ENCODE data around the gene CLCN7. TPM values are rescaled to one million over a fixed set of nuclear protein-coding genes. Genes with fewer than 3 reads are reported as not detected.

The CLCN7 gene
- total and polyA plus RNA-seq, 2 experiments from 2014 or later = 17.4 to 53.8 TPM

- H3K9me3 Mint-ChIP-seq = no peaks in the 10 kb centered on the region
- H3K27ac Mint-ChIP-seq = no peak overlapping the region
- no peak overlapping the region for H3K4me2 ChIP-seq
- no peak overlapping the region for H2AFZ ChIP-seq
- no peak overlapping the region for H3K27ac ChIP-seq (ENCODE audit: low read depth)
- ATAC-seq = no peak
- H3K27me3 ChIP-seq (ENCODE audit: insufficient read depth) = no peaks in the 10 kb centered on the region
- H3K27me3 Mint-ChIP-seq (ENCODE audit: insufficient read depth, low read depth, poor library complexity) = no peaks in the 10 kb centered on the region
- H3K9me2 ChIP-seq (ENCODE audit: insufficient read depth) = no peaks in the 10 kb centered on the region
- peaks cover 42% of the 10 kb centered on the region for H3K79me2 ChIP-seq (replicated peaks; ENCODE audit: insufficient read depth)
- no peaks in the 10 kb centered on the region for H3K4me1 ChIP-seq (ENCODE audit: insufficient read depth)
- DNase-seq (ENCODE audit: low spot score) = no peak
- H3K36me3 ChIP-seq (ENCODE audit: insufficient read depth) = no peaks in the 10 kb centered on the region
- H4K20me1 ChIP-seq (replicated peaks; ENCODE audit: insufficient read depth) = peaks cover 22% of the 10 kb centered on the region
- TF ChIP-seq EZH2 (IDR thresholded peaks at IDR 0.05; ENCODE audit: low read depth, unreplicated experiment) (no peak), POLR2AphosphoS5 (IDR thresholded peaks at IDR 0.05; ENCODE audit: low read depth) (no peak), ETS1 (IDR thresholded peaks at IDR 0.05) (no peak), NANOG (IDR thresholded peaks at IDR 0.05; ENCODE audit: borderline replicate concordance) (no peak), JUNB (IDR thresholded peaks at IDR 0.05; ENCODE audit: unreplicated experiment) (no peak), CREB1 (CRISPR knock-in tag; IDR thresholded peaks at IDR 0.05; ENCODE audit: low read depth) (no peak), ZNF114 (CRISPR knock-in tag; IDR thresholded peaks at IDR 0.05) (no peak), ZNF331 (CRISPR knock-in tag; IDR thresholded peaks at IDR 0.05; ENCODE audit: low read depth) (no peak)
- TF ChIP-seq, protein P1, sequence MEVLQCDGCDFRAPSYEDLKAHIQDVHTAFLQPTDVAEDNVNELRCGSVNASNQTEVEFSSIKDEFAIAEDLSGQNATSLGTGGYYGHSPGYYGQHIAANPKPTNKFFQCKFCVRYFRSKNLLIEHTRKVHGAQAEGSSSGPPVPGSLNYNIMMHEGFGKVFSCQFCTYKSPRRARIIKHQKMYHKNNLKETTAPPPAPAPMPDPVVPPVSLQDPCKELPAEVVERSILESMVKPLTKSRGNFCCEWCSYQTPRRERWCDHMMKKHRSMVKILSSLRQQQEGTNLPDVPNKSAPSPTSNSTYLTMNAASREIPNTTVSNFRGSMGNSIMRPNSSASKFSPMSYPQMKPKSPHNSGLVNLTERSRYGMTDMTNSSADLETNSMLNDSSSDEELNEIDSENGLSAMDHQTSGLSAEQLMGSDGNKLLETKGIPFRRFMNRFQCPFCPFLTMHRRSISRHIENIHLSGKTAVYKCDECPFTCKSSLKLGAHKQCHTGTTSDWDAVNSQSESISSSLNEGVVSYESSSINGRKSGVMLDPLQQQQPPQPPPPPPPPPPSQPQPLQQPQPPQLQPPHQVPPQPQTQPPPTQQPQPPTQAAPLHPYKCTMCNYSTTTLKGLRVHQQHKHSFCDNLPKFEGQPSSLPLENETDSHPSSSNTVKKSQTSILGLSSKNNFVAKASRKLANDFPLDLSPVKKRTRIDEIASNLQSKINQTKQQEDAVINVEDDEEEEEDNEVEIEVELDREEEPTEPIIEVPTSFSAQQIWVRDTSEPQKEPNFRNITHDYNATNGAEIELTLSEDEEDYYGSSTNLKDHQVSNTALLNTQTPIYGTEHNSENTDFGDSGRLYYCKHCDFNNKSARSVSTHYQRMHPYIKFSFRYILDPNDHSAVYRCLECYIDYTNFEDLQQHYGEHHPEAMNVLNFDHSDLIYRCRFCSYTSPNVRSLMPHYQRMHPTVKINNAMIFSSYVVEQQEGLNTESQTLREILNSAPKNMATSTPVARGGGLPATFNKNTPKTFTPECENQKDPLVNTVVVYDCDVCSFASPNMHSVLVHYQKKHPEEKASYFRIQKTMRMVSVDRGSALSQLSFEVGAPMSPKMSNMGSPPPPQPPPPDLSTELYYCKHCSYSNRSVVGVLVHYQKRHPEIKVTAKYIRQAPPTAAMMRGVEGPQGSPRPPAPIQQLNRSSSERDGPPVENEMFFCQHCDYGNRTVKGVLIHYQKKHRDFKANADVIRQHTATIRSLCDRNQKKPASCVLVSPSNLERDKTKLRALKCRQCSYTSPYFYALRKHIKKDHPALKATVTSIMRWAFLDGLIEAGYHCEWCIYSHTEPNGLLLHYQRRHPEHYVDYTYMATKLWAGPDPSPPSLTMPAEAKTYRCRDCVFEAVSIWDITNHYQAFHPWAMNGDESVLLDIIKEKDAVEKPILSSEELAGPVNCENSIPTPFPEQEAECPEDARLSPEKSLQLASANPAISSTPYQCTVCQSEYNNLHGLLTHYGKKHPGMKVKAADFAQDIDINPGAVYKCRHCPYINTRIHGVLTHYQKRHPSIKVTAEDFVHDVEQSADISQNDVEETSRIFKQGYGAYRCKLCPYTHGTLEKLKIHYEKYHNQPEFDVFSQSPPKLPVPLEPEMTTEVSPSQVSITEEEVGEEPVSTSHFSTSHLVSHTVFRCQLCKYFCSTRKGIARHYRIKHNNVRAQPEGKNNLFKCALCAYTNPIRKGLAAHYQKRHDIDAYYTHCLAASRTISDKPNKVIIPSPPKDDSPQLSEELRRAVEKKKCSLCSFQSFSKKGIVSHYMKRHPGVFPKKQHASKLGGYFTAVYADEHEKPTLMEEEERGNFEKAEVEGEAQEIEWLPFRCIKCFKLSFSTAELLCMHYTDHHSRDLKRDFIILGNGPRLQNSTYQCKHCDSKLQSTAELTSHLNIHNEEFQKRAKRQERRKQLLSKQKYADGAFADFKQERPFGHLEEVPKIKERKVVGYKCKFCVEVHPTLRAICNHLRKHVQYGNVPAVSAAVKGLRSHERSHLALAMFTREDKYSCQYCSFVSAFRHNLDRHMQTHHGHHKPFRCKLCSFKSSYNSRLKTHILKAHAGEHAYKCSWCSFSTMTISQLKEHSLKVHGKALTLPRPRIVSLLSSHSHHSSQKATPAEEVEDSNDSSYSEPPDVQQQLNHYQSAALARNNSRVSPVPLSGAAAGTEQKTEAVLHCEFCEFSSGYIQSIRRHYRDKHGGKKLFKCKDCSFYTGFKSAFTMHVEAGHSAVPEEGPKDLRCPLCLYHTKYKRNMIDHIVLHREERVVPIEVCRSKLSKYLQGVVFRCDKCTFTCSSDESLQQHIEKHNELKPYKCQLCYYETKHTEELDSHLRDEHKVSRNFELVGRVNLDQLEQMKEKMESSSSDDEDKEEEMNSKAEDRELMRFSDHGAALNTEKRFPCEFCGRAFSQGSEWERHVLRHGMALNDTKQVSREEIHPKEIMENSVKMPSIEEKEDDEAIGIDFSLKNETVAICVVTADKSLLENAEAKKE (CRISPR knock-in tag; IDR thresholded peaks at IDR 0.05) = no peak
- TF ChIP-seq, protein P2, sequence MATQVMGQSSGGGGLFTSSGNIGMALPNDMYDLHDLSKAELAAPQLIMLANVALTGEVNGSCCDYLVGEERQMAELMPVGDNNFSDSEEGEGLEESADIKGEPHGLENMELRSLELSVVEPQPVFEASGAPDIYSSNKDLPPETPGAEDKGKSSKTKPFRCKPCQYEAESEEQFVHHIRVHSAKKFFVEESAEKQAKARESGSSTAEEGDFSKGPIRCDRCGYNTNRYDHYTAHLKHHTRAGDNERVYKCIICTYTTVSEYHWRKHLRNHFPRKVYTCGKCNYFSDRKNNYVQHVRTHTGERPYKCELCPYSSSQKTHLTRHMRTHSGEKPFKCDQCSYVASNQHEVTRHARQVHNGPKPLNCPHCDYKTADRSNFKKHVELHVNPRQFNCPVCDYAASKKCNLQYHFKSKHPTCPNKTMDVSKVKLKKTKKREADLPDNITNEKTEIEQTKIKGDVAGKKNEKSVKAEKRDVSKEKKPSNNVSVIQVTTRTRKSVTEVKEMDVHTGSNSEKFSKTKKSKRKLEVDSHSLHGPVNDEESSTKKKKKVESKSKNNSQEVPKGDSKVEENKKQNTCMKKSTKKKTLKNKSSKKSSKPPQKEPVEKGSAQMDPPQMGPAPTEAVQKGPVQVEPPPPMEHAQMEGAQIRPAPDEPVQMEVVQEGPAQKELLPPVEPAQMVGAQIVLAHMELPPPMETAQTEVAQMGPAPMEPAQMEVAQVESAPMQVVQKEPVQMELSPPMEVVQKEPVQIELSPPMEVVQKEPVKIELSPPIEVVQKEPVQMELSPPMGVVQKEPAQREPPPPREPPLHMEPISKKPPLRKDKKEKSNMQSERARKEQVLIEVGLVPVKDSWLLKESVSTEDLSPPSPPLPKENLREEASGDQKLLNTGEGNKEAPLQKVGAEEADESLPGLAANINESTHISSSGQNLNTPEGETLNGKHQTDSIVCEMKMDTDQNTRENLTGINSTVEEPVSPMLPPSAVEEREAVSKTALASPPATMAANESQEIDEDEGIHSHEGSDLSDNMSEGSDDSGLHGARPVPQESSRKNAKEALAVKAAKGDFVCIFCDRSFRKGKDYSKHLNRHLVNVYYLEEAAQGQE (IDR thresholded peaks at IDR 0.05; ENCODE audit: unreplicated experiment) = no peak
- peaks cover 3% of the 10 kb centered on the region; the same call in 1 of the 3 replicates for H3K4me1 Mint-ChIP-seq
- no peak overlapping the region for H3K4me3 ChIP-seq
- no peak overlapping the region for H3K4me3 Mint-ChIP-seq
- H3F3A ChIP-seq (replicated peaks; ENCODE audit: low read depth) = no peaks in the 10 kb centered on the region
- H3K36me3 Mint-ChIP-seq (ENCODE audit: low read depth) = peaks cover 3% of the 10 kb centered on the region
Measured at GRCh38 chr16:1466054-1466453, 8.8 kb downstream of the CLCN7 start.

All from GM23338 (cell line).